Measurements from ENCODE around the gene CYP26A1.

GRCh38 chr10:93081318-93081717, 7.6 kb downstream of the CYP26A1 start:
- TF ChIP-seq, protein P1, sequence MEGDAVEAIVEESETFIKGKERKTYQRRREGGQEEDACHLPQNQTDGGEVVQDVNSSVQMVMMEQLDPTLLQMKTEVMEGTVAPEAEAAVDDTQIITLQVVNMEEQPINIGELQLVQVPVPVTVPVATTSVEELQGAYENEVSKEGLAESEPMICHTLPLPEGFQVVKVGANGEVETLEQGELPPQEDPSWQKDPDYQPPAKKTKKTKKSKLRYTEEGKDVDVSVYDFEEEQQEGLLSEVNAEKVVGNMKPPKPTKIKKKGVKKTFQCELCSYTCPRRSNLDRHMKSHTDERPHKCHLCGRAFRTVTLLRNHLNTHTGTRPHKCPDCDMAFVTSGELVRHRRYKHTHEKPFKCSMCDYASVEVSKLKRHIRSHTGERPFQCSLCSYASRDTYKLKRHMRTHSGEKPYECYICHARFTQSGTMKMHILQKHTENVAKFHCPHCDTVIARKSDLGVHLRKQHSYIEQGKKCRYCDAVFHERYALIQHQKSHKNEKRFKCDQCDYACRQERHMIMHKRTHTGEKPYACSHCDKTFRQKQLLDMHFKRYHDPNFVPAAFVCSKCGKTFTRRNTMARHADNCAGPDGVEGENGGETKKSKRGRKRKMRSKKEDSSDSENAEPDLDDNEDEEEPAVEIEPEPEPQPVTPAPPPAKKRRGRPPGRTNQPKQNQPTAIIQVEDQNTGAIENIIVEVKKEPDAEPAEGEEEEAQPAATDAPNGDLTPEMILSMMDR (IDR thresholded peaks at IDR 0.05), result no peak
- TF ChIP-seq REST (IDR thresholded peaks at IDR 0.05; ENCODE audit: insufficient read depth in 1 of 2, low read depth in 2 of 2, low read length in 1 of 2), result no peak
- no peak for TF ChIP-seq SIN3A (IDR thresholded peaks at IDR 0.05; ENCODE audit: borderline replicate concordance, insufficient read depth, low read depth, low read length)
- no peak for TF ChIP-seq POLR2AphosphoS5 (IDR thresholded peaks at IDR 0.05; ENCODE audit: low read depth, low read length)
